HG02678 (cell line): ENCODE measurements around the gene RNASE11.
"Not testable (repeated sequence)": the region's sequence is repeated elsewhere in the genome, so short reads cannot be mapped to it uniquely, and the experiment has no call there.

Source experiments
- ATAC-seq: cut with Tn5 transposase; IDR thresholded peaks from one replicate; pipeline ENCODE4 v1.9.1; 2021; ENCODE audit warnings: mild to moderate bottlenecking, moderate library complexity; ENCODE audit not compliant: unreplicated experiment

The RNASE11 gene

DNA sequence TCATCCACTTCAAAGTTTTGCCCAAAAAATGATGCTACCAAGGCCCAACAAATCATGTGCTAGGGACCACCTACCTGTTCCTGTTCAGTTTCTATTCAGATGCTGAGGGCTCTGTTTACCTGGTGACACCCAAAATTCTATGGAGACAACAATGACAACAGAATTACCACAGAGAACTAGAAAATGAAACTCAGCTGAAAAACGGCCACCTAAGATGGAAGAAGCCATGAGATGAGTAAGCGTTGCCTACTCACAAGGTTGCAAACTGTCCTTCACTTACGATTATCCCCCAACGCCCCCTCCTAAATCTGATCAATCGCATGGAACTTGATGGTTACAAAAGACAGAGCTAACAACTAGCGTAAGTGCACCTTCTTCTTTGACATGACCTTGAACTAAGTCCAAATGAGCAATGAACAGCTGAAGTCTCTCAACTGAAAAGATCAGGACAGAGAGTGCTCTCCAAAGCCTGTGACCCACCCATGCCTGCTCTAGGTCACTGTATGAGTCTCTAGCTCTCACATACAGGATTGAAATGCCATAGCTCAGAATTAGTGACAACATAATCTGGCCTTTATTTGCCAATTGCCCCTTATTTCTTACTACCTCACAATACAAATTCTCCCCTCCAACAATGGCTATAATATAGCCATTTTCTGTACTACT, at the start of gene RNASE11:
Gene RNASE11 (minus strand): TSS at position 513 of the 666 bp plus-strand sequence.
- ATAC-seq, result no peak

DNA sequence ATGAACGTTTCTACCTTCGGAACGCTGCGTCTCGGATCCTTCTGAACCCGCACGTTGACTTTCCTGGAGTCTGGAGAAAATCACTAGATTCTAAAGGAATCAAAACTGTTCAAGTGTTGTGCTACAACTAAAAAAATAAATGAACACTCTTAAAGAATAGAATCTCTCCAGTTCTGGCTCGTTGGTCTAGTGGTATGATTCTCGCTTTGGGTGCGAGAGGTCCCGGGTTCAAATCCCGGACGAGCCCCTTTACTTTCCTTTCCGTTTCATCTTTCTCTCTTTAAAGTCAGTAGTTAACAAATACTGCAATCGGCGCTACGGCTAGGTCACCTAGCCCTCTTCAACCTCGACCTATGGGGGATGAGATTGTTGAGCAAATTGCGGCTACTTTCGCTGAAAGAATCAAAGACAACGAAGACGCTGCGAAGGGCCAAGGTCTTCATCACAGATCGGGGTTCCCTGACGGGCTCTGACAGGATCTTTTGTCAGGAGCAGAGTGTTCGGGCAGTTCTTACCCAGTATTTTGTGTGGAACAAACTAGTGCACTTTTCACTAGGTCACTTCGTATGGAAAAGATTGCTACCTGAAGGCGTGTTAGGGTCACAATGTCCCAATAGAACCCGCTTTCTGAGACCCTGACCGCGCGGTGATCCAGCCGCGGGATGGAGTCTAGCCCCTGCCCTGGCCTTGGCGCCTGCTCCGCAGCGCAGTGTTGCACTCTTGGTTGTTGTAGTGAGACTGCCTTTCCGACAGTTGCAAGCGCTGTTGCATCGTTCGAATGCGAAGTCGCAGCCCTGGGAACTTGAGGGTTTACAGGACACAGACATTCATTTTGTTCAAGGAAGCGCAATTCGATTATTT, 45.3 kb upstream of the RNASE11 start:
- peak; percentile 68 for ATAC-seq

DNA sequence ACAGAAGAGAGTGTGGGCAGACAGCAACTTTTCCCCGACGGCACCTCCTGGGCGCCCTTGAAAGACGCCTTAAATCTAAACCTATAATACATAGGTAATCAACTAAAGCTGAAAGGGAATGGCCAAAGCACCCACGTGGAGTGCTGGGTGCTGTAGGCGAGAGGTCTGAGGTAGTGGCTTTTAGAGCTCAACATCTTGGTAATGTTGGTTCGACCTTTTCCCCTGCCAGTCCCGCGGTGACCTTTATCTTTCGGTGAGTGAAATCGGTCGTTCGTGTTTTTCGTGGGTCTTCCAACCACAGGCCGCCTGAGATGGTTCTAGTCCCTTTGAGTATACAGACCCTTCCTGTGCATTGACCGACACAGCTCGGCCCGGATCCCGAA, 44.6 kb upstream of the RNASE11 start:
- ATAC-seq, result peak; percentile 15

DNA sequence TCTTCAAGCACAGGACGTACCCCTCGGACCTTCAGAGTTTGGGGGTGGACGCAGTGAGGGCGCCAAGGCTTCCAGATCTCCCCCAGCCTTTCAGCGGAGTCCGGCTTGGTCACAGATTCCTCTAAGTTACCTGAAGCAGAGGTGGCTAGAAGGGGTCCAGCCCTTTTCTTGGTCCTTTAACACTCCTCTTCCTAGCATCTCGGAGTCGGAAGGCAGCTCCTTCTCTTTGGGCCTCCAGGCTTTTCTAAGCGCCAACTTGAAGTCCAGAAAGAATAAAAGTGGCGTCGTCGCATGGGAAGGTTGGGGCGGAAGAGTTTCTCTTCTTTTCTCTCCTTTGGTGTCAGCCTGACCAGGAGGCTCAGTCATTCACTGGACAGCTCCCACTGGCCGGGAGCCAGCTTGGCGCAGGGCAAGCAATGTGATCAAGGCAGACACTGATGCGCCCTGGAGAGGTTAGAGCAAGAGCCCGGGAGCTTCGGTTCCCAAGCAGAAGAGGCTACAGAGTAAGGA, 44.1 kb upstream of the RNASE11 start:
- no peak for ATAC-seq

DNA sequence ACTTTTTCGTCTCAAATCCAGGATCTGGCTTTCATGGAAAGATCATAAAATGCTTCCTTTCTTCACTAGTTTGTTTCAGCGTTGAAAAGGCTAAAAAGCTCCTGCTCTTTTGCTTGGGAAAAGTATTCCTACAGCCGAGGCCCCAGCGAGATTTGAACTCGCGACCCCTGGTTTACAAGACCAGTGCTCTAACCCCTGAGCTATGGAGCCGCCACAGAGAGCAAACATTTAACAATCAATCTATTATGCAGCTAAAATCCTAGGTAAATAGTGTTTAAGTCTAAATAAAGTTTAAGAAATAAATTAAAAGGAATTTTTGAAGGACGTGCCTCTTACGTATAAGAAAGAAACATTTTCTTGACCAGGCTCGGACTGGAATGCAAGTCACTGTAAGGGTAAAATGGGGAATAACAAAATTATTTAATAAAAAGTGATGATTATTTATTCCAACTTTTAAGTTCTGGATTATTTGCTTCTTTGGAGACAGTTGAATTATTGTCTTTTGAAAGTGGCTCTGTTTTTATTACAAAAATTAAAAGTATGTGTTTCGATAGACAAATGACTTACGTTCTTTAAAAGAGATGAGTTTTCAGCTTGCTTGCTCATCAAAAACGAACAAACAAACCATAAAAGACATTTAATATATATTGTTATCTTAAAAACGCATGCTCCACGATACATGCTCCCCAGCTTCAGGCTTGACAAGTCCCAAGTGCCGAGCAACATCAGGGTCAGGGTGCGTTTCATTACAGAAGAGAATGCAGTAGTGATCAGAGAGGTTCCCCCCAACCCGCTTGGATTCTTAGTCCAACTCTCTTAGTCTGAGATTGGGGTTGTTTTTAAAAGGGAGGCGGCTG, 43.5 kb upstream of the RNASE11 start:
- no peak for ATAC-seq

DNA sequence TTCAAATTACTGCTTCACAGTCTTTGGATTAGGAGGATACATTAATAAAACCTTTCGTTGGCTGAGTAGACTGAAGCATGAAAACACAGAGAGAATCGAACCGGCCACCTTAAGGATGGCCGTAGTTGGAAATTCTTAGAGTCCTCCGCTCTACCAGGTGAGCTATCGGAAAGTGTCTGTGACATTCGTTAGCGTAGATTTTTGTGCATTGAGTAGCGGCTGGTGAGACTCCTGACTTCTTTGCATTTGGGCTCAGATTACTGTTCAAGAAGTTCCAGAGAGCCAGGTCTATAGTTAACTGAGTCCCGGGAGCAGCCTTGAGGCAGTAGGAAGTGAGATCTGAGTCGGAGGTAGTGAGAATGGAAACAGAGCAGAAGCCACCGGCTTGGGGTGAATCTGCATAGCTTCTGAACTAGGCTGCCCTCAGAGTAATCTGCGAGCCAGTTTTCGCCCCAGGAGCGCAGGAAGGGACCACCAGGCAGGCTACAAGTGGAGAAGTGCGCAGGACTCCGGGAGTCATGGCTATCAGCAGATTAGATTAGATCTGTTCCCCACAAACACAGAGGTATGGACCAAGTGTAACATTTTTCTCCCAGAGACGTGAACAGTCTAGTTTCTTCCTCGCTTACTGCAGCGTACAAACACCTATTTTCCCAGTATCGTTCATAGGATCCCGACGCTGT, 42.7 kb upstream of the RNASE11 start:
- ATAC-seq, result no peak

DNA sequence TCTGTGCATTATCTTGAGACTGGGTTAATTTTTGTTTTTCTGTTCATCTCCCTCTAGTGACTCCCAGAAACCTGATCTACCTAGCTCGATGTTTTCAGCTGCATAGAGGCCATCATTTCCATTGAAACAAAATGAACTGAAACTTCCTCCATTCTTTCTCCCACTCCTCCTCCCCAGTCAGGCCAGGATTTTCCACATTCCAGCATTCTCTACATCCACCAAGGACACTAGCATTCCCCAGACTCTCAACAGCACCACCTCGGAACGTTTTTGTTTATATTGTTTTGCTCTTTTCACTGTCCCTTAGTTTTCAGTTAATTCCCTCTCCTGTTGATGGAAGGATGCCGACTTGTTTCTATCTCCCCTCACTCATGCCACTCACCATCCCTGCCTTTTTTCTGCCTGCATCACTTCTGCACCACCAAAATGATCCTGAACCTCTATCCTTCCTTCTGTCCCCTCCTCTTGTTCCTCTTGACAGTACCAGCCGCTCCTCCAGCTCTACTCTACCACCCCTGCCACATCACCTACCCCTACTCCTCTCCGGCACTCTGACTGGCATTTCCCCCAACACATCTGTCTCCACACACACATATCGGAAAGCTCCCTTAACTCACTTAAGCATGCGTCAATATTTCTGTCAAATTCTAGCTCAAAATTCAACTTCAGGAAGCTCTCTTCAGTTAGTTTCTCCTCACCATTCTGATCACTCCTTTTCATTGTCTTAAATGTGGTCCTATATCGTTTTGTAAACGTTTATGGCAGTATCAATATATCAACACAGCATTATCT, 40.5 kb upstream of the RNASE11 start:
- no peak for ATAC-seq

DNA sequence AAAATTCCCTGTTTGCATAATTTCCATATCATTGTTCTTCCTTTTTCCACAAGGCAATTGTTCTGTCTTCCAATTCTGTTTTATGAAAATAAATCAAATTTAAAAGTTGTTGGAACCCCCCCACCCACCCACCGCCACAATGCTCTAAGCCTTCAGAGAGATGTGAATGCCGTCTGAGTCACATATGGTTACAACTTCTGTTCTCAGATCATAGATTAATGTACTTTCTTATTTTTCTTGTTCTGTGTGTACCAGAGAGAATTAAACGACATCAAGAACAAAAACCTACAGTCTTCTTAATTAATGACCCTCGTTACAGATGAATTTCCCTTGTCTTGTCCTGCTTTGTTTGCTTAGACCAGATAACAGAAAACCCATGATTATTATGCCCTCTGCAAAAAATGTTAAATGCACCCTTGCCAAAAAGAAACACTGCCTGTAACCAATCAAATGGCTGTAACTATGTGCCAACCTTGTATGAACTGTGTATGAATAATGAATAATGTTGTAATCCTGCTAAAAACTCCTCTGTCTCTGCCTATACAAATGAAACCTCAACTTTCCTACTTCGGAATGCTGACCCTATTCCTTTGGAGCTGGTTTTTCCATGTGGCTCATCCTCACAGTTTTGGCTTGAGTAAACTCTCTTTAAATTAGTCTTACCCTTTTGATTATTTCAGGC, 39.7 kb upstream of the RNASE11 start:
- ATAC-seq, result no peak

DNA sequence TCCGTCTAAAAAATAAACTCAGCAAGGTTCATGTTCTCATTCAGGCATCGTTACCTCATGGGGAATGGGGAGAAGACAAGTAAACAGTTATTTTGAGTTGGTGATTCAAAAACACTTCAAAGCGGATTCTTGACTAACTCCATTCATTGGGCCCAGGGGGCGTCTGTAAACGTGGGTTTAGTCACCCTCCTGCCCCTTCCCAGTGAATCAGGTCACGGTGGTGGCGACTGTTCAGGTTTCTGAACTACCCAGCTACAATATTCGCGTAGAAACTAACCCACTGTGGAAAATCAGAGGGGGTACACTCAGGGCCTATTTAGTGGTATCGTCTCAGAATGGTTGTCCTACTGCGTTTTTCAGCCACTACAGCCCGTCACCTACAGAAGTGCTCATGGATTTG, 38.5 kb upstream of the RNASE11 start:
- no peak for ATAC-seq

DNA sequence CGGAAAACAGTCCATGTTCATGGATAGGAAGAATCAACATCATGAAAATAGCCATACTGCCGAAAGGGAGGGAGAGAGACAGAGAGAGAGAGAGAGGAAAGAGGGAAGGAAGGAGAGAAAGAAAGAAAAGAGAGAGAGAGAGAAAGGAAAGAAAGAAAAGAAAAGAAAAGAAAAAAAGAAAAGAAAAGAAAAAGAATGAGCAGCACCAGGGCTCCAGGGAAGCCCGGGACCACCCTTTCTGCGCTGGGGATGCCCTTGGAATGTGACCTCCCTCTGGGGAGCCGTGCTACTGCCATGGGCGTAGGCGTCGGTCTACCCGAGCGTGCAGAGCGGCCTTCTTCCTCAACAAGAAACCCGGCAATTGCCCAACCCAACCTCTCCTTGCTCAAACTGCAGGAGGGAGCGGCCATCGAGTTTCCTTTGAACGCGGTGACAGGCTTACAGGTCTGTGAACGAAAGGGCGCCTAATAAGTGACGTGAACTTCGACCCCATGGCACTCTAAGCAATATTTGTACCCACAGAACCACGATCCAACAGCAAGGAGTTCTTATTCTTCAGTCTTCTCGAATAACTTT, 36.8 kb upstream of the RNASE11 start:
- ATAC-seq, result no peak

DNA sequence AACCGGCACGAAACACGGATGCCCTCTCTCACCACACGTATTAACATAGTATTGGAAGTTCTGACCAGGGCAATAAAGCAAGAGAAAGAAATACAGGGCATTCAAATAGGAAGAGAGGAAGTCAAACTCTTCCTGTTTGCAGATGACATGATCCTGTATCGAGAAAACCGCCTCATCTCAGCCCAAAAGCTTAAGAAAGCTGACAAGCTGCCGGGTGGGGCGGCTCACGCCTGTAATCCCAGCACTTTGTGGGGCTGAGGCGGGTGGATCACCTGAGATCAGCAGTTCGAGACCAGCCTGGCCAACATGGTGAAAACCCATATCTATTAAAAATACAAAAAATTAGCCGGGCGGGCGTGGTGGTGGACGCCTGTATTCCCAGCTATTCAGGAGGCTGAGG, 36.0 kb upstream of the RNASE11 start:
- ATAC-seq, result no peak

DNA sequence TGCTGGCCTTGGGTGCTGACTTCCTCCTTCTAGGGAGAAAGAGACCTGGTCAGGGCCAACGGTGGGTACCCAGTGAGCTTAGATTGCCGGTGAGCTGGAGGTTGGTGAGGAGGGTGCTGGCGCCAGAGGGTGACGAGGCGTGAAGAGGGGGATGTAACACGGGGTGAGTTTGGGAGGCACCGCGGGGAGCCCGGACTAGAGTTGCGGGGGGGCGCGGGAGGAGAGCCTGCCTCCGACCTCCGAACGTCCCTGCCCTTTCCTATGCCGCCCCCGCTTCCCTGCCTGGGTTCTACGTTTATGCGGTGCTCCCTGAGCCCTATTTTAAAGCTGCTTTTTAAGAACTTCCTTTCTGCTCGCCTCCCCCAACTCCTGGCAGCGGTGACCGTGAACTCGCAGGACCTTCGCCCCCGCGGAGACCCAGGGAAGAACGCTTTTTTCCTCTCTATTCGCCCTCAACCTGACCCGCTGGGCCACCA, 35.1 kb upstream of the RNASE11 start:
- ATAC-seq, result no peak

DNA sequence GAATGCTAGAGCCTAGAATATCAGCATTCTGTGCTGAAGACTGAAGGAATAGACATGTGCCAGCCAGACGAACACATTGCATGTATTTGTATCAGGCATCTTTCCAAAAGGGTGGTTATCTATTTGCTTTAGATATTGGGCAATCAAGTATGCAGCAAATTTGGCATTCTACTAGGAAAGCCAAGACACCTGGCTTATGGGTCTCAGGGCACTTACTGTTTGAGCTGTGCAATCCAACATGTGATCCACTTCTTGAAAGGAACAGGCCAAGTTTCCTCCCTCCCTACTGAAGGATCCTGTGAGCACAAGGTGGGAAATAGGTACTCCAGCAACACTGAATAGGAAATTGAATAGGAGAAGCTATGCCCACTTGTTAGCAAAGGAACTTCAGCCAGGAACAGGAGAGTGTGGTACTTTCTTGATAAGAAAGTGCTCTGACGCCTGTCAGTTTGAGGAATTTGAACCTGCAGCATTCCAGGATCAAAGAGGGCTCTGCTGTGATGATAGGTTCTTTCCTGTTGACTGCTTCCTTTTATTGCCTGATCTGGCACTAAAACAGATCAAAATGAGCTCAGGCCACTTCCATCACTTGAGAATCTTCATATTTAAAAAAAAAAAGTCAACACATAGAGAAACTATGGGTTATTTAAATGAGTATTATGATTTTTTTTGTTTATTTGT, 33.1 kb upstream of the RNASE11 start:
- no peak for ATAC-seq

DNA sequence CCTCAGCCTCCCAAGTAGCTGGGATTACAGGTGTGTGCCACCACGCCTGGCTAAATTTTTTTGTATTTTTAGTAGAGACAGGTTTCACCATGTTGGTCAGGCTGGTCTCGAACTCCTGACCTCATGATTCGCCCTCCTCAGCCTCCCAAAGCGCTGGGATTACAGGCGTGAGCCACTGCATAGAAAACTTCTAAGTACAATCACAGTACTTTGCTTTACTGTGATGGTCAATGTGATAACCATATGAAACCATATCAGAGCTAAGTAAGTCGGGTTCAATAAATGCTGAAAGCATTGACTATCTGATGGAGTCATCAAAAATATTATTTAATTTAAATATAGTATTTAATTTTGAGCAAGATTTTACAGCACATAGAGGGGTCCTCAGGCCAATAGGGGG, 31.9 kb upstream of the RNASE11 start:
- not testable (repeated sequence) for ATAC-seq

DNA sequence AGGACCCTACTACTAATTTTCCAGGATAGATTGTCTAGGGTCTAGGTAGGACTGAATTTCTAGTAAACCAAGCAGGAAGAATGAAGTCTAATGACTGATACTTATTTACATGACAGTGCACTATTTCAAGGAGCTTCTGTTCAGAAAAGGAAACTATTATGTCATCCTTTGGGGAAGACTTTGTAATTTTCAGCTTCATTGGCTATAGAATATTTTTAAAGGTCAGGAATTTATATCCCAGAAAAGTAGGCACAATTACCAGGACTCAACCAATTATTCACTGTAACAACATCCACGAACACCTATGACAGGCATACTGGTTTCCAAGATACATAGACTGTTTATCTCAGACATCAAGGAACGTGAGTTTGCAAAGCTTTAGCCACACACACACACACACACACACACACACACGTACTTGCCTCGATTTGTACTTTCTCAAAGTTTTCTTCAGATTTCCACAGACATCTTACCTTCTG, 30.5 kb upstream of the RNASE11 start:
- ATAC-seq, result no peak

DNA sequence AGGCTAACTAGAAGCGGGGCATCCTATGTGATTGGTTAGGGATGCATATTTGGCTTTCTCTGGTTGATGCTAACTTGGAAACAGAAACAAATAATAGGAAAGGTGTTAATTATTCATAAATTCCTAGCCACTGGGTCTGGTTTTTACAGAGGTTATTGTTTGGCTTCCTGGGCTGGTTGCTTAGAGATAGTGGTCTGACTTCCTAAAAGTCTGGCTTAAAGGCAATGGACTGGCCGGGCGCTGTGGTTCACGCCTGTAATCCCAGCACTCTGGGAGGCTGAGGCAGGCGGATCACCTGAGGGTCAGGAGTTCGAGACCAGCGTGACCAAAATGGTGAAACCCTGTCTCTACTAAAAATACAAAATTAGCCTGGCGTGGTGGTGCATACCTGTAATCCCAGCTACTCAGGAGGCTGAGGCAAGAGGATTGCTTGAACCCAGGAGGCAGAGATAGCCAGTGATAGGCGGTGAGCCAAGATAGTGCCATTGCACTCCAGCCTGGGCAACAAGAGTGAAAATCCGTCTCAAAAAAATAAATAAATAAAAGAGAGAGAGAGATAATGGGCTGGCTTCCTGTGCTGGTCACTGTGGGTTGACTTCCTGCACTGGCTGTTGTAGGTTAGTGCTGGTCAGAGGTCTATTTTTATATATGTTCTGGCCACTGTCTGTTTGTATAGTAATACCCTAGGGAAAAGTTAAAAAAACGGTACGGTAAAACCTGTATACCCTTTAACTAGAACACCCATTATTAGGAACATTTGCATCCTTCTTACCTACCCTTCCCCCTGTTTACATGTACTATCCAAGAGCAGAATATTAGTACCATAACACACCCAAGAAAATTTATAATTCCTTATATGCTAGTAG, 29.6 kb upstream of the RNASE11 start:
- peak; percentile 30 for ATAC-seq

DNA sequence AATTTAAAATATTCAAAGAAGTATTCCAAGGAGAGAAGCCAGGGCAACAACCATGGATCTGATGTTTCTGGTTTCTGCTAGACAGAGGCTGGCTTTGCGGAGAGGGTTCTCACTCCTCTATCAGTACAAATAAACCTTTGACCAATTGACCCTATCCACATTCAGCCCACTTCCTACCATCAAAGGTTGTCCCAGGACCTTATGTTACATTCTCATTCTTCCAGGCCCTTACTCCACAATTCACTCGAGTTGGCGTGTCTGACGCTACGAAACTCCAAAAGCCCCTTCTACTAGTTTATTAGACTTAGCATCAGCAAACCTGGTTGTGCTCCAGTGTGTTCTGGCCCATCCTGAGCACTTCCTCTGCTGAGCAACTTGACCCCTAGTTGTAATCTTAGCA, 28.2 kb upstream of the RNASE11 start:
- ATAC-seq, result no peak
